Erythroblast (primary cell): ENCODE results near the gene MKI67.

Source experiments
- GATA1 ChIP-seq: IDR thresholded peaks from 2 replicates; pipeline ENCODE4 v1.6.1; 2011; ENCODE audit warnings: low read depth, mild to moderate bottlenecking, control low read depth, low read length, moderate library complexity
- POLR2A ChIP-seq: IDR thresholded peaks from 2 replicates; pipeline ENCODE4 v1.6.1; 2011; ENCODE audit warnings: mild to moderate bottlenecking, low read length

DNA sequence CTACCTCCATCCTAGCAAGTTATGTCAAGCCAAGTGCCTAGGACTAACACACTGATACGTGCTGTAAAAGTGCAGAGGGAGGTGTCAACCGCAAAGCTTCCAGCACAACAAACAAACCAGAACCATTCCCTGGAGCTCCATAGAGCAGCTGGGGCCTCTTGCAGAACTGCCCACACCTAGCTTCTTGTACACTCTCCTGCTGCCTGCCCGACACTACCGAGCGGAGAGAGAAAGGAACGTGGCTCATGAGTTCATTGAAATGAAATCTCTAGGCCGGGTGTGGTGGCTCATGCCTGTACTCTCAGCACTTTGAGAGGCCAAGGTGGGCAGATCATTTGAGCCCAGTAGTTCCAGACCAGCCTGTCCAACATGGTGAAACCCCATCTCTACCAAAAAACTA is 73.5 kb downstream of the MKI67 start:
- no peak for TF ChIP-seq POLR2A
- no peak for TF ChIP-seq GATA1
